Keratinocyte (primary cell): ENCODE measurements around the gene RAB11FIP4. TPM values are rescaled to one million over a fixed set of nuclear protein-coding genes. Genes with fewer than 3 reads are reported as not detected.

ENCODE experiments used
- DNase-seq: peaks from one replicate; pipeline ENCODE4 v3.0.0-alpha.2; 2011; ENCODE audit warnings: low read depth, missing footprints, low spot score
- FAIRE-seq: peaks from 2 replicates; lab custom pipeline; 2011; peaks lifted over from hg19 to GRCh38; lab: Jason Lieb, UNC
- H2AFZ ChIP-seq: 2 replicates; pipeline ENCODE4 v1.6.0; 2012; ENCODE audit warnings: low read length, control low read depth, inconsistent platforms; ENCODE audit not compliant: control insufficient read depth
- H3K27ac ChIP-seq: 2 replicates; pipeline ENCODE4 v1.5.1; 2011; ENCODE audit warnings: low read length; ENCODE audit not compliant: control insufficient read depth, insufficient read depth
- H3K27me3 ChIP-seq: 3 replicates; pipeline ENCODE4 v1.6.0; 2011; ENCODE audit warnings: low read length; ENCODE audit not compliant: control insufficient read depth, insufficient read depth; ENCODE audit errors: extremely low read depth
- H3K36me3 ChIP-seq, 2 experiments: 2 replicates in 1 of 2; 3 replicates in 1 of 2; pipeline ENCODE4 v1.5.1; 2011; ENCODE audit warnings: low read length in 2 of 2, mild to moderate bottlenecking in 1 of 2; ENCODE audit not compliant: control insufficient read depth in 2 of 2, insufficient read depth in 2 of 2; ENCODE audit errors: extremely low read depth in 1 of 2
- H3K4me1 ChIP-seq: 3 replicates; pipeline ENCODE4 v1.5.1; 2011; ENCODE audit warnings: low read length; ENCODE audit not compliant: control insufficient read depth, insufficient read depth; ENCODE audit errors: extremely low read depth
- H3K4me2 ChIP-seq: 3 replicates; pipeline ENCODE4 v1.6.0; 2011; ENCODE audit warnings: low read depth, low read length; ENCODE audit not compliant: control insufficient read depth, insufficient read depth; ENCODE audit errors: extremely low read depth
- H3K4me3 ChIP-seq, 3 experiments: fragments of 200-600 bp in 1 of 3; sonication (generic) in 1 of 3; 2 replicates in 2 of 3; 3 replicates in 1 of 3; pipeline ENCODE4 v1.5.1; 2011 to 2016; ENCODE audit warnings: low read length in 3 of 3, mild to moderate bottlenecking in 3 of 3, control low read depth in 2 of 3, inconsistent platforms in 1 of 3, low read depth in 1 of 3, mixed read lengths in 1 of 3, mixed run types in 1 of 3, moderate library complexity in 1 of 3; ENCODE audit not compliant: control insufficient read depth in 2 of 3, insufficient read depth in 2 of 3; ENCODE audit errors: extremely low read depth in 1 of 3
- H3K79me2 ChIP-seq: 2 replicates; pipeline ENCODE4 v1.6.0; 2012; ENCODE audit warnings: low read length; ENCODE audit not compliant: control insufficient read depth, insufficient read depth
- H3K9ac ChIP-seq: 3 replicates; pipeline ENCODE4 v1.6.0; 2011; ENCODE audit warnings: low read length; ENCODE audit not compliant: control insufficient read depth, insufficient read depth; ENCODE audit errors: extremely low read depth
- H3K9me1 ChIP-seq: 3 replicates; pipeline ENCODE4 v1.6.0; 2011; ENCODE audit warnings: low read length; ENCODE audit not compliant: control insufficient read depth, insufficient read depth; ENCODE audit errors: extremely low read depth
- H3K9me3 ChIP-seq: 2 replicates; pipeline ENCODE4 v1.5.1; 2012; ENCODE audit warnings: low read depth, low read length; ENCODE audit not compliant: control insufficient read depth
- H4K20me1 ChIP-seq: 3 replicates; pipeline ENCODE4 v1.6.0; 2011; ENCODE audit warnings: low read length; ENCODE audit not compliant: control insufficient read depth, insufficient read depth; ENCODE audit errors: extremely low read depth
- CTCF ChIP-seq, 3 experiments: IDR thresholded peaks in 1 of 3; conservative IDR thresholded peaks in 1 of 3; optimal IDR thresholded peaks in 1 of 3; 2 replicates in 2 of 3; 3 replicates in 1 of 3; pipeline versions ENCODE3 to v1.5.1; 2011; ENCODE audit warnings: low read length in 3 of 3, mild to moderate bottlenecking in 3 of 3, moderate library complexity in 2 of 3, control low read depth in 1 of 3, inconsistent platforms in 1 of 3; ENCODE audit not compliant: insufficient read depth in 2 of 3; ENCODE audit errors: extremely low read depth in 1 of 3
- EZH2 ChIP-seq: IDR thresholded peaks from one replicate; pipeline ENCODE4 v1.6.1; 2012; ENCODE audit warnings: inconsistent platforms, mild to moderate bottlenecking, low read length, moderate library complexity
- dilution Hi-C: fragments of 300-500 bp; cut with MboI; formaldehyde crosslinking; loops from one replicate; pipeline ENCODE4 v1.7.0; 2020; ENCODE audit warnings: low sequenced_read_pairs; ENCODE audit not compliant: extremely low pct_ligation_motif_present
- polyA plus RNA-seq, 5 experiments: library from polyadenylated mRNA; depleted of rRNA in 3 of 5; stranded (reverse) in 3 of 5; stranded (forward) in 1 of 5; unstranded in 1 of 5; fragments of >200 nt; gene quantifications; 1 replicate in 1 of 5; 2 replicates in 3 of 5; 3 replicates in 1 of 5; pipeline versions ENCODE4 v1.2.1 to v1.2.3, GENCODE V29; 2011 to 2012; ENCODE audit warnings: missing spikeins in 2 of 5, low read depth in 1 of 5, low replicate concordance in 1 of 5

RAB11FIP4 gene
- polyA plus RNA-seq, 1 donor (not counting 4 experiments of a cell fraction or from before 2014, with no cell fraction given) = 9.1 TPM

DNA sequence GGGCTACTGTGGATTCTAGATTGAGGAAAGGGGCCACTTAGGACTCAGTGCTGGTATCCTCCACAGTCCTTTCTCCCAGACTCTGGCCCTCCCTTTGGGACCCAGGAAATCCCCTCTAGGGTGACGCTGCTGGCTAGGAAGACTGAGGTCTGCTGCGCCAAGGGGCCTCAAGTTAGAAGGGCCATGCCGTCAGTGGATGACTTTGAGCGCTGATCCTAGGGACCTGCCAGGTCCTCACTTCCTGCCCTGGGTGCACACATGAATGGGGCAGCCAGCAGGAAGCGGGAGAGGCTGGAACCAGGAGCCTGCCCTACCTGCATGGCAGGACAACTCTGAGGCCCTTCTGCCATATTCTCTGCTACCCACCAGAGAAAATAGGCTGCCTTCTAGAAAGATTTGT is 145.0 kb downstream of the RAB11FIP4 start:
- Histone ChIP-seq H2AFZ (no peak overlapping the region), H3K4me3 (no peak overlapping the region), H3K79me2 (no peaks in the 10 kb centered on the region), H3K9ac (no peak overlapping the region), H3K9me3 (no peaks in the 10 kb centered on the region), H3K4me1 (peaks cover 13% of the 10 kb centered on the region), H3K9me1 (no peaks in the 10 kb centered on the region), H3K36me3 (peaks cover 3% of the 10 kb centered on the region in 2 experiments), H3K27ac (no peak overlapping the region), H4K20me1 (no peaks in the 10 kb centered on the region), H3K27me3 (no peaks in the 10 kb centered on the region), H3K4me2 (no peak overlapping the region)
- DNase-seq (no peak), FAIRE-seq (no peak)
- no peak for TF ChIP-seq EZH2
- no peak for TF ChIP-seq CTCF (optimal IDR thresholded peaks at IDR 0.05 in 1 of 3, IDR thresholded peaks at IDR 0.05 in 1 of 3, conservative IDR thresholded peaks at IDR 0.05 in 1 of 3; ENCODE audit: extremely low read depth in 1 of 3, insufficient read depth in 2 of 3, low read length in 3 of 3)
- dilution Hi-C loops = no loop called here

DNA sequence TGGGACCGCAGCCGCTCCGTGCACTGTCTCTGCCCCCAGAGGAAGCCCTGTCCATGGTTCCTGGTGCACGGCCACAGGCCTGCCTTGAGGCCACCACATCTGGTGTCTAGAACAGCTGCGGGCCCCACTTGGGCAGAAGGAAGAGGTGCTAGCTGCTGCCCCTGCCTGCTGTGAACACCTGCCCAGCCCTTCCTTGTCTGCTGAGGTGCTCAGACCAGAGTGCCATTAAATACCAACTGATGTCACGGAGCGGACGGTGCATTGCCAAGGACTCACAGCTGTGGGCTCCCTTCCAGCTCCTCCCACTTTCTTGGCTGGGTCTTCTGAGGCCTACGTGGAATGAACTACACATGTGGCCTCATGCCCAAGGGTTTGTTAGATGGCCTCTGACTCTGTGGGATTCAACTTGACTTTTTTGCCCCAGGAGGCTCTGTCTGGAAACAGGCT is 146.1 kb downstream of the RAB11FIP4 start:
- Histone ChIP-seq H3K4me3 (no peak overlapping the region), H3K27me3 (no peaks in the 10 kb centered on the region), H3K4me2 (no peak overlapping the region), H4K20me1 (no peaks in the 10 kb centered on the region), H2AFZ (no peak overlapping the region), H3K9me3 (no peaks in the 10 kb centered on the region), H3K9me1 (no peaks in the 10 kb centered on the region), H3K36me3 (no peaks in the 10 kb centered on the region), H3K9ac (no peak overlapping the region), H3K27ac (no peak overlapping the region), H3K4me1 (peaks cover 13% of the 10 kb centered on the region), H3K79me2 (no peaks in the 10 kb centered on the region)
- DNase-seq (no peak), FAIRE-seq (no peak)
- dilution Hi-C loops = no loop called here
- TF ChIP-seq CTCF (optimal IDR thresholded peaks at IDR 0.05 in 1 of 3, IDR thresholded peaks at IDR 0.05 in 1 of 3, conservative IDR thresholded peaks at IDR 0.05 in 1 of 3; ENCODE audit: extremely low read depth in 1 of 3, insufficient read depth in 2 of 3, low read length in 3 of 3) = no peak
- TF ChIP-seq EZH2 = no peak
